GM10266 (cell line): Measurements from ENCODE around the gene NRN1.
A peak's percentile ranks its signal among the peaks of the same experiment; 100 is the strongest.

Experiments
- DNase-seq: peaks from one replicate; pipeline ENCODE4 v3.0.0; 2012; ENCODE audit errors: extremely low spot score
- CTCF ChIP-seq: IDR thresholded peaks from 2 replicates; pipeline ENCODE4 v1.5.1; 2012; ENCODE audit warnings: mild to moderate bottlenecking, low read depth; ENCODE audit not compliant: control insufficient read depth, insufficient read depth; ENCODE audit errors: missing control alignments

NRN1 gene

GRCh38 chr6:5995949-5996713 lies 10.6 kb downstream of the NRN1 start:
- DNase-seq, result no peak
- peak; percentile 19 for TF ChIP-seq CTCF

- TF ChIP-seq CTCF, result no peak
- no peak for DNase-seq
Measured at GRCh38 chr6:5995658-5995948, 11.1 kb downstream of the NRN1 start.

- no peak for DNase-seq
- no peak for TF ChIP-seq CTCF
Measured at GRCh38 chr6:5994999-5995657, 11.6 kb downstream of the NRN1 start.

- no peak for TF ChIP-seq CTCF
- DNase-seq, result peak; percentile 32
Measured at GRCh38 chr6:5994234-5994998, 12.3 kb downstream of the NRN1 start.

- no peak for TF ChIP-seq CTCF
Measured at GRCh38 chr6:5992551-5993225, 14.0 kb downstream of the NRN1 start.

GRCh38 chr6:5990786-5991185 lies 15.9 kb downstream of the NRN1 start:
- DNase-seq, result no peak
- TF ChIP-seq CTCF, result no peak

More at GRCh38 chr6:5992551-5993225, 14.0 kb downstream of the NRN1 start:
- no peak for DNase-seq
